ENCODE data around the gene OR6P1. TPM values are rescaled to one million over a fixed set of nuclear protein-coding genes. Genes with fewer than 3 reads are reported as not detected.

The OR6P1 gene
- total RNA-seq, 2 experiments from 2014 or later: not detected

- CTCF ChIA-PET: interaction anchor here (1.5 kb wide), 1 partner anchor 14 kb away, joined by 3 read pairs; no protein-coding TSS in a partner anchor
- POLR2A ChIA-PET: no interaction called here
Measured at GRCh38 chr1:158520955-158521665, 49.3 kb downstream of the OR6P1 start.

- ChIA-PET POLR2A (no interaction called here), CTCF (no interaction called here)
Measured at GRCh38 chr1:158520021-158520420, 50.4 kb downstream of the OR6P1 start.

- ChIA-PET CTCF (no interaction called here), POLR2A (no interaction called here)
Measured at GRCh38 chr1:158516966-158517365, 53.4 kb downstream of the OR6P1 start.

Other genes with a start within 250 kb of the OR6P1 start
- not detected for gene CD1B, start 239.0 kb downstream of the OR6P1 start, total RNA-seq
- not detected for gene CD1E, start 216.7 kb downstream of the OR6P1 start, total RNA-seq
- not detected for gene OR10T2, start 171.1 kb downstream of the OR6P1 start, total RNA-seq
- gene OR10K2, start 144.3 kb downstream of the OR6P1 start, total RNA-seq: not detected
- gene OR10K1, start 108.7 kb downstream of the OR6P1 start, total RNA-seq: not detected
- gene OR10R2, start 98.4 kb downstream of the OR6P1 start, total RNA-seq: not detected
- gene OR6Y1, start 16.2 kb downstream of the OR6P1 start, total RNA-seq: not detected
- not detected for gene OR10X1, start 9.3 kb upstream of the OR6P1 start, total RNA-seq
- gene OR10Z1, start 34.7 kb upstream of the OR6P1 start, total RNA-seq: not detected
- gene SPTA1, start 116.1 kb upstream of the OR6P1 start, total RNA-seq: not detected
- not detected for gene OR6K2, start 130.1 kb upstream of the OR6P1 start, total RNA-seq
- gene OR6K3, start 150.1 kb upstream of the OR6P1 start, total RNA-seq: not detected
- not detected for gene OR6K6, start 184.1 kb upstream of the OR6P1 start, total RNA-seq
- not detected for gene OR6N1, start 201.6 kb upstream of the OR6P1 start, total RNA-seq
- not detected for gene OR6N2, start 210.6 kb upstream of the OR6P1 start, total RNA-seq